ENCODE data around the gene UROC1. TPM values are rescaled to one million over a fixed set of nuclear protein-coding genes. Genes with fewer than 3 reads are reported as not detected.

Gene UROC1
- total RNA-seq, 1 experiment from 2014 or later = not detected

DNA sequence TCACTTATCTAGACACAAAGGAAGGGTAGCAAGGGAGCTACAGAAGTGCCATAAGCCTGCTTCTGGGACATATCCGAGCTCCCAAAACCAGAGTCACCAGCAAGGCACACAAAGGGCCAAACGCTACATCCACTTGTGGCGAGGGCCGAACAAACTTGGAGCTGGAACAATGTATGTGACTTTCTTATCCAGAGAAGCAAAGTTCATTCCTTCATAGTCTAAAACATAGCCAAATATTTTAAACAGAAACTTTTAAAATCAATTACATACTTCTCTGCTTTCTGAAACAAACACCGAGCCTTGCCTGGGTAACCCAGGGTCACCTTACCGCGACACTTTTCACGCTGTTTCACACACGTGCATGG, 57.8 kb downstream of the UROC1 start (continued):
- TF ChIP-seq, protein P1, sequence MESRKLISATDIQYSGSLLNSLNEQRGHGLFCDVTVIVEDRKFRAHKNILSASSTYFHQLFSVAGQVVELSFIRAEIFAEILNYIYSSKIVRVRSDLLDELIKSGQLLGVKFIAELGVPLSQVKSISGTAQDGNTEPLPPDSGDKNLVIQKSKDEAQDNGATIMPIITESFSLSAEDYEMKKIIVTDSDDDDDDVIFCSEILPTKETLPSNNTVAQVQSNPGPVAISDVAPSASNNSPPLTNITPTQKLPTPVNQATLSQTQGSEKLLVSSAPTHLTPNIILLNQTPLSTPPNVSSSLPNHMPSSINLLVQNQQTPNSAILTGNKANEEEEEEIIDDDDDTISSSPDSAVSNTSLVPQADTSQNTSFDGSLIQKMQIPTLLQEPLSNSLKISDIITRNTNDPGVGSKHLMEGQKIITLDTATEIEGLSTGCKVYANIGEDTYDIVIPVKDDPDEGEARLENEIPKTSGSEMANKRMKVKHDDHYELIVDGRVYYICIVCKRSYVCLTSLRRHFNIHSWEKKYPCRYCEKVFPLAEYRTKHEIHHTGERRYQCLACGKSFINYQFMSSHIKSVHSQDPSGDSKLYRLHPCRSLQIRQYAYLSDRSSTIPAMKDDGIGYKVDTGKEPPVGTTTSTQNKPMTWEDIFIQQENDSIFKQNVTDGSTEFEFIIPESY (IDR thresholded peaks at IDR 0.05; ENCODE audit: extremely low read depth, insufficient replicate concordance, low read length) = no peak
- TF ChIP-seq EZH2 (IDR thresholded peaks at IDR 0.05) = no peak

DNA sequence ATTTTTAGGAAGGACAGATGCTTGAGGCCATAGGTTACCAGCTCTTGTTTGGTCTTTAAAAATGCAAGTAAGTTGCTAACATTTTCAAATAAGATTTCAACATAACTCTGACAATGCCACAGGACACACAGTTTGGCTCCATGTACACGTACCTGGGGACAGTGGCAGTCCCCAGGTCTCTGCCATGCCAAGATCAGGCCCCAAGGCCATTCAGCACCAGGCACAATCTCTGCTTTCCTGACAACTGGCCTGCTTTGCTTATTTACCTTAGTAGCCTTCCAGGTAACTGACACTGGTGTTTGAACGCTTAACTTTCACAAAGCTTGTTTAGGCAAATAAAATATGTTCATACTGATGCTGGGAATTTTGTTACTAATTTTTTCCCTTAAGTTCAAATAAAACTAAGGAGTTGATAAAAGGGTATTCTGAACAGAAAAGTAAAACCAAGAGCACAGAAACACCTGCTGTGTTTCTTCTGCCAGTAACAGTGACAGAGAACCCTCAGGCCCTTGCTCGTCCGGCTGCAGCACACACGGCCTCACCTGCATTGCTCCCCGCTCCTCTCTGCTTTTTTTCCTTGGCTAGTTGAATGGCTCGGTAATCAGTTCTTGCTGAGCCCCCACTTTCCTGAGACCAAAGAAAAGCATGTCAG, 58.3 kb downstream of the UROC1 start:
- H3K9ac ChIP-seq (ENCODE audit: low read length) = no peak overlapping the region
- peaks cover 45% of the 10 kb centered on the region for H3K79me2 ChIP-seq (ENCODE audit: insufficient read depth, low read length)
- RAD21 ChIA-PET (ENCODE audit: low non-redundant PET in 1 of 2, low total read pairs in 2 of 2, uncharacterized antibody in 2 of 2, unreplicated experiment in 2 of 2) = no interaction called here

More for the DNA sequence above, 58.3 kb downstream of the UROC1 start:
- Histone ChIP-seq H4K20me1 (ENCODE audit: insufficient read depth) (no peaks in the 10 kb centered on the region), H3K4me3 (replicated peaks in 1 of 2; ENCODE audit: low read depth in 1 of 2, low read length in 2 of 2) (no peak overlapping the region), H3K27me3 (ENCODE audit: insufficient read depth, low read length) (no peaks in the 10 kb centered on the region), H3K27ac (ENCODE audit: low read depth, low read length) (no peak overlapping the region), H3K9me2 (ENCODE audit: insufficient read depth) (no peaks in the 10 kb centered on the region), H3K4me1 (ENCODE audit: control insufficient read depth in 1 of 2, insufficient read depth in 2 of 2, low read length in 2 of 2) (no peaks in the 10 kb centered on the region), H3K9me3 (ENCODE audit: control insufficient read depth in 1 of 2, insufficient read depth in 1 of 2, low read depth in 1 of 2, low read length in 2 of 2) (no peaks in the 10 kb centered on the region), H2AFZ (ENCODE audit: low read depth, low read length, poor library complexity, severe bottlenecking) (no peak overlapping the region), H3K36me3 (ENCODE audit: control insufficient read depth in 1 of 2, insufficient read depth in 2 of 2, low read length in 2 of 2) (peaks cover 44 to 64% of the 10 kb centered on the region in 2 experiments; a peak in 3 of 4 replicates), H3K4me2 (ENCODE audit: low read length) (no peak overlapping the region)
- DNase-seq (ENCODE audit: low read depth, low spot score) = no peak
- TF ChIP-seq POLR2A (IDR thresholded peaks at IDR 0.05; ENCODE audit: borderline replicate concordance, extremely low read depth, insufficient read depth, insufficient read length) (no peak), RAD21 (IDR thresholded peaks at IDR 0.05; ENCODE audit: low read depth) (no peak), EGR1 (IDR thresholded peaks at IDR 0.05; ENCODE audit: low read depth) (no peak), TCF7L2 (IDR thresholded peaks at IDR 0.05; ENCODE audit: borderline replicate concordance, extremely low read depth, insufficient read depth, insufficient read length) (no peak), POLR2AphosphoS5 (IDR thresholded peaks at IDR 0.05; ENCODE audit: low read depth, low read length) (no peak), SRF (IDR thresholded peaks at IDR 0.05; ENCODE audit: low read depth) (no peak), ZFX (IDR thresholded peaks at IDR 0.05) (no peak), CBX3 (IDR thresholded peaks at IDR 0.05; ENCODE audit: low read depth) (no peak), EZH2 (IDR thresholded peaks at IDR 0.05) (no peak)
- TF ChIP-seq, protein P2, sequence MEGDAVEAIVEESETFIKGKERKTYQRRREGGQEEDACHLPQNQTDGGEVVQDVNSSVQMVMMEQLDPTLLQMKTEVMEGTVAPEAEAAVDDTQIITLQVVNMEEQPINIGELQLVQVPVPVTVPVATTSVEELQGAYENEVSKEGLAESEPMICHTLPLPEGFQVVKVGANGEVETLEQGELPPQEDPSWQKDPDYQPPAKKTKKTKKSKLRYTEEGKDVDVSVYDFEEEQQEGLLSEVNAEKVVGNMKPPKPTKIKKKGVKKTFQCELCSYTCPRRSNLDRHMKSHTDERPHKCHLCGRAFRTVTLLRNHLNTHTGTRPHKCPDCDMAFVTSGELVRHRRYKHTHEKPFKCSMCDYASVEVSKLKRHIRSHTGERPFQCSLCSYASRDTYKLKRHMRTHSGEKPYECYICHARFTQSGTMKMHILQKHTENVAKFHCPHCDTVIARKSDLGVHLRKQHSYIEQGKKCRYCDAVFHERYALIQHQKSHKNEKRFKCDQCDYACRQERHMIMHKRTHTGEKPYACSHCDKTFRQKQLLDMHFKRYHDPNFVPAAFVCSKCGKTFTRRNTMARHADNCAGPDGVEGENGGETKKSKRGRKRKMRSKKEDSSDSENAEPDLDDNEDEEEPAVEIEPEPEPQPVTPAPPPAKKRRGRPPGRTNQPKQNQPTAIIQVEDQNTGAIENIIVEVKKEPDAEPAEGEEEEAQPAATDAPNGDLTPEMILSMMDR (IDR thresholded peaks at IDR 0.05 in 2 of 3, conservative IDR thresholded peaks at IDR 0.05 in 1 of 3; ENCODE audit: borderline replicate concordance in 1 of 3, insufficient read depth in 1 of 3, low read depth in 2 of 3, low read length in 2 of 3) = no peak
- POLR2A ChIA-PET = no interaction called here
- intact Hi-C loops (cut with micrococcal nuclease) = no loop called here
- CTCF ChIA-PET = interaction anchor here (1.0 kb wide), 1 partner anchor 16 kb away, joined by 3 read pairs; no protein-coding TSS in a partner anchor
- TSS peak; percentile 5 for BruUV-seq (replicated peaks)
- ATAC-seq = no peak

All from HCT116 (cell line).